ENCODE results near the gene MCTP1.

DNA sequence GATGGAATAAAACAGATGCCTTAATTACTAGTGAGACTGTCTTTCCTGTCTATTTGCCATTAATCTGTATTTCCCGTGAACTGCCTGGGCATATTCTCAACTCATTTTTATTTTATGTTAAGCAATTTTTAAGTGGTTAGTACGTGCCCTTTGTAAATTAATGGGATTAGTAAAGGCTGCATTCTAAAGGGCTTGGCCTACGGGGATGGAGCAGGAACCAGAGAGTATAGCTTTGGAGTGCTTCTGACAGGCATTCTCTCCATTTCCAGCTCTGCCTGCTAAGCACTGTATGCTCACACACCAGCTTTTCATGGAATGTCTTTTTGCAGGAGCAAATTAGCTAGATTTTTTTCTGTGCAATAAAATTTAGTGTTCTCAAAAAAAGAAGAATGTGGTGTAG, 241.2 kb downstream of the MCTP1 start:
- TF ChIP-seq, protein P1, sequence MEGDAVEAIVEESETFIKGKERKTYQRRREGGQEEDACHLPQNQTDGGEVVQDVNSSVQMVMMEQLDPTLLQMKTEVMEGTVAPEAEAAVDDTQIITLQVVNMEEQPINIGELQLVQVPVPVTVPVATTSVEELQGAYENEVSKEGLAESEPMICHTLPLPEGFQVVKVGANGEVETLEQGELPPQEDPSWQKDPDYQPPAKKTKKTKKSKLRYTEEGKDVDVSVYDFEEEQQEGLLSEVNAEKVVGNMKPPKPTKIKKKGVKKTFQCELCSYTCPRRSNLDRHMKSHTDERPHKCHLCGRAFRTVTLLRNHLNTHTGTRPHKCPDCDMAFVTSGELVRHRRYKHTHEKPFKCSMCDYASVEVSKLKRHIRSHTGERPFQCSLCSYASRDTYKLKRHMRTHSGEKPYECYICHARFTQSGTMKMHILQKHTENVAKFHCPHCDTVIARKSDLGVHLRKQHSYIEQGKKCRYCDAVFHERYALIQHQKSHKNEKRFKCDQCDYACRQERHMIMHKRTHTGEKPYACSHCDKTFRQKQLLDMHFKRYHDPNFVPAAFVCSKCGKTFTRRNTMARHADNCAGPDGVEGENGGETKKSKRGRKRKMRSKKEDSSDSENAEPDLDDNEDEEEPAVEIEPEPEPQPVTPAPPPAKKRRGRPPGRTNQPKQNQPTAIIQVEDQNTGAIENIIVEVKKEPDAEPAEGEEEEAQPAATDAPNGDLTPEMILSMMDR (IDR thresholded peaks at IDR 0.05): no peak
- no peak for TF ChIP-seq POLR2A (IDR thresholded peaks at IDR 0.05)
- TF ChIP-seq EP300 (IDR thresholded peaks at IDR 0.05): no peak

Measured in tibial nerve (tissue), 4 donors.